ENCODE results near the gene FHAD1.

Gene FHAD1

DNA sequence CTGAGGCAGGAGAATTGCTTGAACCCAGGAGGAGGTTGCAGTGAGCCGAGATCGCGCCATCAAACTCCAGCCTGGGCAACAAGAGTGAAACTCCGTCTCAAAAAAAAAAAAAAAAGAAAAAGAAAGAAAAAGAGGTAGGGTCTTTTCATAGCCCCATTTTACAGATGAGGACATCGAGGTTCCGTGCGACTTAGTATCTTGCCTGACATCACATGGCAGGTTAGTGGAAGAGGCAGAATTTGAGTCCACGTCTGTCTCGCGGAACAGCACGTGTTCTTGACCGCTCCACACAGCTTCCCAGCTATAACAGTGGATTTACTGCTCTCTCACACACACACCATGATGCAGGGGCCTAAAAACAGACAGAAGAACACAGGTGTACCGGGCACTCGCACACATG is 192.3 kb downstream of the FHAD1 start:
- no peak for DNase-seq (ENCODE audit: low spot score)

DNA sequence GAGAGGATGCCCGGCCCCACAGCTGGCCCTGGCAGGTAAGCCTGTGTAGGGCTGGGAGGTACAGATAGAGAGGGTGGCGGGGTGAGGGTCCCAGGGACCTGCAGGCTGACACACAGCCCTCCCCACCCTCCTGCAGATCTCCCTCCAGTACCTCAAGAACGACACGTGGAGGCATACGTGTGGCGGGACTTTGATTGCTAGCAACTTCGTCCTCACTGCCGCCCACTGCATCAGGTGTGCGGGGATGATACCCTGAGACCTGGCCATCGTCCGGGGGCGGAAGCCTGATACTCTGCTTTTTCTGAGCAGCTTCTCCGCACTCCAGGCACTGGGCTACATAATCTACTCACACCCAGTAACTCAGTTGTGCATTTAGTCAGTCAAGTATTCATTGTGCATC is 193.3 kb downstream of the FHAD1 start:
- no peak for DNase-seq (ENCODE audit: low spot score)

DNA sequence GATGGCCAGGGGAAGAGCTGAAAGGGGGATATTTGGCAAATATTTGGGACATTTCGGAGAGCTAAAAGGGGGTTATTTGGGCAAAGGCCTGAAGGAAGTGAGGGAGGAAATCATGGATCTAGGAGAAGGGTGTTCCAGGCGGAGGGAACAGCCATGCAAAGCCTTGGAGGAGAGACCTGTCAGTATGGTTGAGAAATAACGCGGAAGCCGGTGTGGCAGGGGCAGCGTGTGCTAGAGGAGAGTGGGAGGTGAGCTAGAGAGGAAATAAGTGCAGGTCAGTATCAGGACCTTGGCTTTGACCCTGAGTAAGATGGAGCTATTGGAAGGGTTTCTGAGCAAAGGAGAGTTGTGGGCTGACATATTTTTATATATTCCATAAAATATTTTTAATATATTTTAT is 194.2 kb downstream of the FHAD1 start:
- no peak for DNase-seq (ENCODE audit: low spot score)

DNA sequence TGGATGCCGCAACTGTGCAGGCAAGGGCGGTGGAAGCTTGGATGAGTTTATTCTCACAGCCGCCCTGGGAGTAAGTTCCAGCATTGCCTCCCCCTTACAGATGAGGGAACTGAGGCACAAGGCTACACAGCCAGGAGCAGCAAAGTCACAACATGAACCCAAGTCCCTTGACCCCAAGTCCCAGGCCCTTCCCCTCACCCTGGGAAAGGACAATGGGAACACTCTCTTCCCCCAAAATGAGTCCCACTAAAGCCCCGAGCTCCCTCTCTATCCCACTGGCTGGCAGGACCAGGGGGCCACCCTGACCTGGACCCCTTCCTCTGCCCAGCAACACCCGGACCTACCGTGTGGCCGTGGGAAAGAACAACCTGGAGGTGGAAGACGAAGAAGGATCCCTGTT is 195.1 kb downstream of the FHAD1 start:
- no peak for DNase-seq (ENCODE audit: low spot score)

DNA sequence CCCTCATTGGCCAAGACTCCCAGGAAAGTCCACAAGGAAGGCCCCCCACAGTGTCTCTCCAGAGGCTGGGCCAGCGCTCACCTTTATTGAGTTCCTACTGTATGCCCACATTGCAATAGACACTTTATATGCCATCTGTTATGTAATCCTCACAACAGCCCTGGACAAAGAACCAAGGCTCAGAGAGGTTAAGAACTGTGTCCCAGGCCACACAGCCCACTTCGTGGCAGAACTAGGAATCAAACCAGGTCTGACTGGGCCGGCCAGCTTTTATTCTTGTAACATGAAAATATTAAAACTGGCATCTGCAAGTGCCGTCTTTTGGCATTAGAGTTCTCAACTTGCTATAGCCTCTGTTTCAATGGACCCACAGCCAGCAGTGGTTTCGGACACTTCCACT is 195.7 kb downstream of the FHAD1 start:
- no peak for DNase-seq (ENCODE audit: low spot score)

DNA sequence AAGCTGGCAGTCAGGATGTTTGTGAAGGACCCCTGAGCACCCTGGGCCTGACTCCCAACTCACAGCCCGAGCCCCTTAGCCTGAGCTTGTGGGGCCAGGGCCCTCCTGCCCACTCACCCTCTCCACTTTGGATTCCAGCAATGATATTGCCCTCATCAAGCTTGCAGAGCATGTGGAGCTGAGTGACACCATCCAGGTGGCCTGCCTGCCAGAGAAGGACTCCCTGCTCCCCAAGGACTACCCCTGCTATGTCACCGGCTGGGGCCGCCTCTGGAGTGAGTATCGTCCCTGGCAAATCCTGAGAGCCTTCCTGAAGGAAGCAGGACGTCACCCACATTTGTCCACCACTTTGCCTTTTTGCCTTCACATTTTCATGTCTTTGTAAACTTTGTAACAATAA is 196.3 kb downstream of the FHAD1 start:
- no peak for DNase-seq (ENCODE audit: low spot score)

DNA sequence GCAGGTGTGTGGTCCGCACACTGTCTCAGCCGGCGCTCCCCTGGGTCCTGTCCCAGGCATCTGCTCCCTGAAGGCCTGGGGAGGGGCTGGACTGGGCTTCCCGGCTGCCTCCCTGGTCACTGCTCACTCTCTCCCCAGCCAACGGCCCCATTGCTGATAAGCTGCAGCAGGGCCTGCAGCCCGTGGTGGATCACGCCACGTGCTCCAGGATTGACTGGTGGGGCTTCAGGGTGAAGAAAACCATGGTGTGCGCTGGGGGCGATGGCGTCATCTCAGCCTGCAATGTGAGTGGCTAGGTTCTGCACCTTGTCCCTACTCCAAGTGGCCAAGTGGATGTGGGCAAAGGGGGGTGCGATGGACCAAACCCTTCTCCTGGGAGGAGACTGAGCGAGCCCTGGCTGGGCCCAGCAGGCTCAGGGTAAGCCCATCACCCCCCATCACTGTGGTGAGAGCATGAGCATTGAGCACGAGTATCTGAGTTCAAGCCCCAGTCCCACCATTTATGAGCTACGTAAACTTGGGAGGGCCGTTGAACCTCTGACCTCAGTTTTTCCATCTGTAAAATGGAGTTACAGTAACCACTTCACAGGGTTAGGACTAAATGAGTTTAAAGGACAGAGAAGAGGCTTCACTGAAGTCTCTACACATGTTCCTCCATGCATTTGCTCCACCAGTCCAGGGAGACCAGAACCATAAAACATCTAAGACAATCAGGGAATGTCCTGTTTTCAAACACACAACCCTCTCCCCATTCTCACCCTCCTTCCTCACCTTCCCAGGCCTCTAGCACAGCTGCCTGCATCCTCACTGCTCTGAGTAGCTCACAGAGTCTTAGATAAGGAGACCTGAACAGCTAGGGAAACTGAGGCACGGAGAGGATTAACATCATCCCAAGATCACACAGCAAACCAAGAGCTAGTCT is 197.7 kb downstream of the FHAD1 start:
- DNase-seq (ENCODE audit: low spot score) = no peak

DNA sequence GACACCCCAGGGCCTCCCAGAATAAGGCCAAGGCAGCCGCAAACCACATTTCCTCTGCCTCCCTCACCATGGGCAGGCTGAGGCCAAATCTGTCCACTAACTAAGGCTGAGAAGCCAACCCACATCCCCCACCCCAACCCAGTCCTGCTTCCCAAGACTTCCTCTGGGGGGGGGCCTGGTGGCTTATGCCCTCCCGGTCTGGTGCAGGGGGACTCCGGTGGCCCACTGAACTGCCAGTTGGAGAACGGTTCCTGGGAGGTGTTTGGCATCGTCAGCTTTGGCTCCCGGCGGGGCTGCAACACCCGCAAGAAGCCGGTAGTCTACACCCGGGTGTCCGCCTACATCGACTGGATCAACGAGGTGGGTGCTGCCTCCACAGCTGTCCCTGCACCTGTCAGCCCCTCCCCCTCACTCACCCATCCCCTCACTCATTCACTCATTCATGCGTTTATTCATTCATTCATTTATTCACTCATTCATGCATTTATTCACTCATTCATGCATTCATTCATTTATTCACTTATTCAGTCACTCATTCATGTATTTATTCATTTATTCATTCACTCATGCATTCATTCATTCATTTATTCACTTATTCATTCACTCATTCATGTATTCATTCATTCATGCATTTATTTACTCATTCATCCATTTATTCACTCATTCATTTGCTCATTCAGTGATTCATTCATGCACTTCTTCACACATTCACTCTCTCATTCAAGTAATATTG is 198.5 kb downstream of the FHAD1 start:
- DNase-seq (ENCODE audit: low spot score) = no peak

DNA sequence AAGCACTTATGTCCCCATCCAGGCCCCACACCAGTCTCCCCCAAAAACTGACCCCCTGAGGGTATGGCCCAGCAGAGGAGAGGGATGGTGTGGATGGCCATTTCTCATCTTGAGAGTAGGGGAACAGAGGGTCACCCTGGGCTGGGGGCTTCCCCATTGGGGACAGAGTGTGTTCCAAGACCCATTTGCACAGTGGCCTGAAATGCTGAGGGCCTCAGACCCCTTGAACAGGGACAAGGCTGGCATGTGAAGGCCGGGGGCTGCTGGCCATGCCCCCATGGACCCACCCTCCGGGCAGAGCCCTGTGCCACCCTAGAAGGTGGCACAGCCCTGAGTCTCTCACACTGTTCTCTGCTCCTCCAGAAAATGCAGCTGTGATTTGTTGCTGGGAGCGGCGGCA is 199.2 kb downstream of the FHAD1 start:
- DNase-seq (ENCODE audit: low spot score) = no peak
